ENCODE results near the gene ROBO3.

Gene ROBO3

DNA sequence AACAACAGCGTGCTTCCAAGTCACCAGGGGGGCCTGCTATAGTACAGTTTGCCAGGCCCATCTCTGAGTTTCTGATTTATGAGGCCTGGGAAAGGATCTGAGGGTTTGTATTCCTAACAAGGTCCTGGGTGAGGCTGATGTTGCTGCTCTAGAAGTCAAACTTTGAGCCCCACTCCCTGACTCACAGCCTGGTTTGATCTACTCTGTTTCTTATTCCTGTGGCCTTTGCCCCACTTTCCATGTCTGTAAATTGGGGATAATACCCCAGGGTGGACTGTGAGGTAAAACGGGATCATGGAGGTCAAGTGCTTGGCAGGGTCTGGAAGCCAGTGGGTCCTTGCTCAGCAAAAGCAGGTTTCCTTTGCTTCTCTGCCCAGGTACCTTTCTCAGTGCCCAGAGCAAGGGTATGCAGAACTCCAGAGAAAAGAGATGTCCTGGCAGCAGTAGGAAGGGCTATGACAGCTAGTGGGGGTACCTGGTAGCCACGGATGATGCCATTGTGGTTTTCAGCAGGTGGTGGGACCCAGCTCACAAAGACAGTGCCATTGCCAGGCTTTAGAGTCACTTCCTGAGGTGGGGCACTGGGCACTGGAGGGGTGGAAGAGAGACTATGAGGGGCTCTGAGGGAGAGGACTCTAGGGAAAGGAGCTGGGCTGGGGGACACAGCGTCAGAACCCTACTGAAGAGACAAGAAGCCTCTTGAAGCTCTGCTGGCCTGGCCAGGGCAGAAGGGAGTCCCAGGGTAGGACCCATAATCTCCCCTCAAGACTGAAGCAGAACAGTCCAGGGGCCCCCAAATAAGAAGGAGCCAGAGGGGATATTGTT is 29.6 kb downstream of the ROBO3 start:
- no peak for DNase-seq

DNA sequence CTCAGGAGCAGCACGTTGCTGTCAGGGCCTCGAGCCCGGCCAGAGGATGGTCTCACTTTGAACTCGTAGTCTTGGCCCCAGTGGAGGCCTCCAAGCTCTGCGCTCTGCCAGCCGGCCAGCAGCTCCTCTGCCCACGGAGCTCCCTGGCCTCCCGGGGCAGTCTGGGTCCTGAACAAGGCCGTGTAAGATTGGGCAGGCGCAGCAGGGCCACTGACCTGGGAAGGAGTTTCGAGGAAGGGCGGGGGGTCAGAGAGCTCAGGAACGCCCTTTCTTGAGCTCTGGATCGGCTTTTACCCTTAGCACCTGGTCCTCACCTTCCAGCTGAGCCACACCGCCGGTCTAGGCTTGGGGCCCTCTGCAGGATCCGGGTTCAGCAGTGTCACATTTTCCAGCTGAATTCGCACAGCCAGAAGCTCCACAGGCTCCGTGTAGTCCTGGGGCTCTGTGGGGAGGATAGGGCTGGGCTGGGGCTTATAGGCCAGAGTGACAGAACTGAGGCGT is 30.3 kb downstream of the ROBO3 start:
- DNase-seq, result no peak

DNA sequence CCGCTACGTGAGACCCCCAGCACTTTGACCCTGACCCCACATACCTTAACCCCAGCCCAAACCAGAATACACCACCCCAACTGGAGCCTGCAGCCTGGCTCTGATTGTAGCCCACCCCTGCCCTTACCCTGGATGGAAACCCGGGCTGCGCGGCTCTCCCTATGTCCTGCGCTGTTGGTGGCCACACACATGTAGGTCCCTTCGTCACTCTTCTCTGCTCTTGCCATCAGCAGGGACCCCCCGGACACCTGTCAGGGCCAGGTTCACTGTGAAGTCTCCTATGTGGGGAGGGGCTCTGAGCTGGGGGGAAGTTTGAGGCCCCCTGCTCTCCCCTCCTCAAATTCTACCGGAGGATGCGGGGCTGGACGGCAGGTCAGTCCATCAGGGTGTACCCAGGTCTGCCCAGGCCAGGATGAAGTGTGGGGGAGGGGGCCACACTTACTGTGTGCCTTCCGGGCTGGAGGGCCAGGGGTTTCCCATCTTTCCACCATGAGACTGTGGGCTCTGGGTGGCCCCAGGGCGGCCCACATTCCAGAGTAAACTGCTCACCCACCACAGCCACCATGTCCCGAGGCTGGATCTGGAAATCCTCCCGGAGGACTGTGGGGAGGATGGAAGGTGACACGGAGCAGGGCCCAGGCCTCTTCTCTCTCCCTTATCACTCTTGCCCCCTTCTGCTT is 31.0 kb downstream of the ROBO3 start:
- no peak for DNase-seq

DNA sequence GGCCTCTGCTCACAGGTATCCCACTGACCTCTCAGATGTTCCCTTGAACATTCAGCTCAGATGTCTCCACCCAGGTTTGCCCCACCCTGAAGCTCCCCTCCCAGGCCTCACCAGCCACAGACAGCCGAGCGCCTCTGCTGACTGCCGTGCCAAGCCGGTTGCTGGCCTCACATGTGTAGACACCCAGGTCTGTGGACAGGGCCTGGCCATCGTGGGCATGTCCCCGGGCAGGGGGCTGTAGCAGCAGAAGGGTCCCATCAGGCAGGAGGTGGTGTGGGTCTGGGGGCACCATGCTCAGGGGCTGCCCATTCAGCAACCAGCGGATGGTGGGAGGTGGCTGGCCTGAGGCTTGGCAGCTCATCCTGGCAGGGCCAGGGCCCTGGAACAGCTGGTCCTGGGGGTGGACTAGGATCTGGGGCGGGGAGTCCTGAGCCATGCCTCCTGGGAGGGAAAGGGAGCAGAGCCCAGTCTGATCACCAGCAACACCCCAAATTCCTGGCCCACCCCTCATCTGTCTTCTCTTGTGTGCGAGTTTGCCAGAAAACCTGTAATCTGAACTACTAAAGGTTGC is 31.7 kb downstream of the ROBO3 start:
- peak; percentile 64 for DNase-seq

DNA sequence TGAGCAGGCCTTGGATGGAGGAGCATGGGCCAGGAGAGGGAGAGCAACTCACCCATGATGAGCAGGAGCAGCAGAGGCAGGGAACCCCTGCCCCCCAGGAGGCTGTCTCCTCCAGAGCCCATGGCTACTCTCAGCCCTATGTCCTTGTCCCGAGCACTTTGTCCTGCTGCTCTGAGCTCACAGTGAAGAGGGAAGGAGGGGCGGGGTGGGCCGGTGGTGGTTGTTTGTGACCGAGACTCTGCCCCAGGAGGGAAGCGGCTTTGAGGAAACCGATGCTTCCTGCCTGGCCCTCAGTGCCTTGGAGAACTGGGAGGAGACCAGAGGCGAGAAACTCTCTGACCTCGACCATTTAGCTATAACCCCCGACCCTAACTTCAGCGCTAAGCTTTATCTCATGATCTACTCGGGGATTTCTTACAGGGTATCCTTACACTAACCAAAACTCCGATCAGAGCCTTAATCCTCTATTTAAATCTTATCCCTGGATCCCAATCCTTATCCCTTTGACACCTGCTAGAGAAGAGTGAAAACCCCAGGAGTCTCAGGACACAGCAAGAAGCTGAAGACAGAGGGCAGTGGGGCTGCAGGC is 32.5 kb downstream of the ROBO3 start, which contains the start of gene ROBO4:
Gene ROBO4 (minus strand): TSS at position 192 of the 589 bp plus-strand sequence. CDS start 70 bp downstream, at position 122.
- DNase-seq, result no peak

DNA sequence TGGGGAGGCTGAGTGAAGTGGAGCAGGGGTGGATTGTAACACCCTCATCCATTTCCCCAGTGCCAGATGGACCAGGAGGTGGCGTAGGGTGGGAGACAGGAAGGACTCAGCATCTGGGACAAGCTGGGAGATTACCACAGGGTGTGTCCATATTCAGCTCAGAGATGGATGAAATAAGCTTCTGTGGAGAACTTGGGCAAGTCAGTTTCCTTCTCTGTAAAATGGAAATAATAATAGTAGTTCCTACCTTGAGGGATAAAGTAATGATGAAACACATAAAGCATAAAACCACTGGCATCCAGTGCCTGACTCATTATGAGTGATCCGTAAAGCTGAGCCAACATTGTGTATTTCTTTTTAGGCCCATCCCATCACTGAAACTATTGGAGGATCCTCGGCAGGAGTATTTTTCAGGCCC is 33.0 kb downstream of the ROBO3 start:
- DNase-seq, result no peak

DNA sequence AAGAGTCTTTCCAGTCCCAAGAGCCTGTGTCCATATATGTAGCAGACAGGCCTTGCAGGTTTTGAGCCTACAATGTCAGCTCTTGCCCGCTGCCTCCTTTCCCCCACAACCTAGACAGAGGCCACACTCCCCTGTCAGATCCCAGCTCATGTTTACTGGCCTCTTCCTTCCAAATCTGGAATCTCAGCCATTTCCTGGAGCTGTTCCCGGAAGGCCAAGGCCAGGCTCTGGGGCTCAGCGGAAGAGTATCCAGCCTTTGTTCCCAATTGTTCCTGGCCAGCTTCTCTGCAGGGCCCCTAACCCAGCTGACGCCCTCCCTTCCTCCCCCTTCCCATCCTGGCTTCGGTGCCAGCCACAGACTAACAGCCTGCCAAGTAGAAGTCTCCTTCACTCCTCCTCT is 33.5 kb downstream of the ROBO3 start:
- peak; percentile 74 for DNase-seq

DNA sequence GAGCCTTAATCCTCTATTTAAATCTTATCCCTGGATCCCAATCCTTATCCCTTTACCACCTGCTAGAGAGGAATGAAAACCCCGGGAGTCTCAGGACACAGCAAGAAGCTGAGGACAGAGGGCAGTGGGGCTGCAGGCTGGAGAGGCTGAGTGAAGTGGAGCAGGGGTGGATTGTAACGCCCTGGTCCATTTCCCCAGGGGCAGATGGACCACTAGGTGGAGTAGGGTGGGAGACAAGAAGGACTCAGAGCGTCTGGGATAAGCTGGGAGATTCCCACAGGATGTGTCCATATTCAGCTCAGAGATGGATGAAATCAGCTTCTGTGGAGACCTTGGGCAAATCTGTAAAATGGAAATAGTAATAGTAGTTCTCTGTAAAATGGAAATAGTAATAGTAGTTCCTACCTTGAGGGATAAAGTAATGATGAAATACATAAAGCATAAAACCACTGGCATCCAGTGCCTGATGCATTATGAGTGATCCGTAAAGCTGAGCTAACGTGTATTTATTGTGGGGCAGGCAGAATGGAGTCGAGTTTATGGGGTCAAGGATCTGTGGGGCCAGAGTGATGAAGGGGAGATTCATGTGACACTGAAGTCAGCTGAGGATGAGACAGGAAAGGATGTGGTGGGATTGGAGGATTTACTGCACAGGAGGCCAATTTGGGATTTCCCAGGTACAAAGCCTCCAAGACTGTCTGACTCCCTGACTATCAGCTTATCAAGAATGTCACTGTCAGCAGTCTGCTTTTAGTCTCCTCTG is 34.3 kb downstream of the ROBO3 start:
- no peak for DNase-seq

DNA sequence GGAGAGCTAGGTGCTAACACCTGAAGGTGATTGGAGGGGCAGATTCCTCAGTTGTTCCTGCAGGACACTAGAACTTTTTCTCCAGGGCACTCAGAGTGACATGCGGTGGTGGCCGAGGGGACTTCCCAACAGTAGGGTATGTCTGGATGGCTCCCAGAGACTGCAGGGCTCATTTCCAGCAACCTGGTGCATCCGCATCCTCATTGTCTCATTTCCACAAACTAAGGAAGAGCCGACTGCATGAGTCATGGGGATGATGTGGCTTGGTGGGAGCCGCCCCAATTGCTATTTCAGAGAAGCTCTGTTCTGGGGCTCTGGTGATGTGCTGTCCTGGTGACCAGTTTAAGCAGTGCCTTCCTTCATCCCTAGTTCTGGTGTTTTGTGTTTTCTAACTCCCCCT is 35.2 kb downstream of the ROBO3 start:
- DNase-seq, result no peak

DNA sequence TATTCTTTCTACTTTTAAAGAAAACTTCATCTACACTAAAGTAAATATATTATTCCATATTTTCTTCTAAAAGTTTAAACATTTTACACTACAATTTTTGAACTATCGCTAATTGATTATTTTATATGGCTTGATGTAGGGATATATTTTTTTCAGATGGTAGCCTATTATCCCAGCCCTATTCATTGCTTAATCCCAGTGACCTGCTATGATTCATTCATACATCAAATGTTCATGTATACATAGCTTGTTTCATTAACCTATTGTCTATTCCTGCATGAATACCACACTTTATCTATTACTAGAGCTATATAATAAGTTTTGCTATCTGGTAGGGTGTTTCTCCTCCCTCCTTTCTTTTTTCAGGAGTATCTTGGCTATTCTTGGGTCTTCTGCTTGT is 37.4 kb downstream of the ROBO3 start:
- no peak for DNase-seq

DNA sequence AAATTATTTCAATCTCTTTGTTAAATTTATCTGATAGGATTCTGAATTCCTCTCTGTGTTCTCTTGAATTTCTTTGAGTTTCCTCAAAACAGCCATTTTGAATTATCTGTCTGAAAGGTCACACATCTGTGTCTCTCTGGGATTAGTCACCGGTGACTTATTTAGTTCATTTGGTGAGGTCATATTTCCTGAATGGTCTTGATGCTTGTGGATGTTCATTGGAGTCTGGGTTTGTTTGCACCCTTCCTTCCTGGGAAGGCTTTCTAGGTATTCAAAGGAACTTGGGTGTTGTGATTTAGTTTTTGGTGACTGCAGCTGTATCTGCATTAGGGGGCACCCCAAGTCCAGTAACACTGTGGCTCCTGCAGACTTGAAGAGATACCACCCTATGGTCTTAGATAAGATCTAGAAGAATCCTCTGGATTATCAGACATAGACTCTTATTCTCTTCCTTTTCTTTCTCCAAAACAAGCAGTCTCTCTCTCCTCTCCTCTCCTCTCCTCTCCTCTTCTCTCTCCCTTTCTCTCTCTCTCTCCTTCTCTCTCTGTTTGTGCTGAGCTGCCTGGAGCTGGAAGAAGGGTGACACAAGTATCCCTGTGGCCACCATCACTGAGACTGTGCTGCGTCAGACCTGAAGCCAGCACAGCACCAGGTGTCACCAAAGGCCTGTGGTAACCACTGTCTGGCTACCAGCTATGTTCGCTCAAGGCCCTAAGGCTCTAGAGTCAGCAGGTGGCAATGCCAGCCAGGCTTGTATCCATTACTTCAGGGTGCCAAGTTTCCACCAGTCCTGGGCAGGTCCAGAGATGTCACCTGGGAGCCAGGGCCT is 50.5 kb downstream of the ROBO3 start:
- no peak for DNase-seq

DNA sequence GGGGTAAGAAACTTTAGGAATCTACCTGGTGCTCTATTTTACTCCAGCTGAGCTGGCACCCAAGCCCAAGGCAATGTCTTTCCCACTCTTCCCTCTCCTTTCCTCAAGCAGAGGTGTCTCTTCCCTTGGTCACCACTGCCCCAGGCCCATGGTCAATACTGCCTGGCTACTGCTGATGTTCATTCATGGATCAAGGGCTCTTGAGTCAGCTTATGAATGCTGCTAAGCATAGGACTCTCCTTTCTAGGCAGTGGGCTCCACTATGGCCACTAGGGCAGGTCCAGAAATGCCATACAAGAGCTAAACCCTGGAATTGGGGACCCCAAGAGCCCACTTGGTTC is 51.1 kb downstream of the ROBO3 start:
- no peak for DNase-seq

DNA sequence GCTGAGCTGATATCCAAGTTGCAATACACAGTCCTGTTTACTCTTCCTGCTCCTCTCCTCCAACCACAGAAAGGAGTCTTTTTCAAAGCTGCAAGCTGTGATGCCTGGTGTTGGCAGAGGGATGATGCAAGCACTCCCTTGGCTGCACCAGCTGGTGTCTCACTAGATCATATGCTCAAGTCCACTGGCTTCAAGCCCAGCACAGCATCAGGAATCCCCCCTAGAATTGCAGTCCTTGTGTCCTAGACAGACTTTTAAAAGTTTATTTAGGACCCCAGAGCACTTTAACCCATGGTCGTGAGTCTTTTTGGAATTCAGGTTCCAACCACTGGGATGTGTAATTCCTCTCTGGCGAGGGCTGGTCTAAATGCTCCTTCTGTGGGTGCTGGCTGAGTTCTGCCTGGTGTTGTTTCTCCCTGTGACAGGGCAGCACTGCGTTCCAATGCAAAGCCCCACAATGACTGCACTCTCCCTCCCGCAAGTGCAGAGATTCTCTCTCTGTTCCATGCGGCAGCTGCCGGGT is 51.9 kb downstream of the ROBO3 start:
- no peak for DNase-seq

DNA sequence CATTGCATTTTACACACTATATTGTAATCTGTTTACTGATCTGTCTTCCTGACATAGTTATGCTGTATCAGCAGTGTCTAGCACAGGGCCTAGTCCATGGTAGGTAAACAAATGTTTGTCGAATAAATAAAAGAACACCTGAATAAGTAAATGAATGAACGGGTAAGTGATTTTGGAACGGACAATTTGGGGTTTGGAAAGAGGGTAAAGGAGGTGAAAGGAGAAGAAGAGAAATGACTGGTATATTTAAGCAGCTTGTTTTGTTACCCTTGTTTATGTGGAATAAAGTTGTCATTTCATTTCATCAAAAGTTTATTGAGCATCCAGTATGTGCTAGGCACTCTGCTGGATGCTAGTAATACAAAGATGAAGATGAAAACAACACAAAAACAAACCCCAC is 53.7 kb downstream of the ROBO3 start, which contains the start of gene HEPN1:
Gene HEPN1 (plus strand): TSS at position 301 of the 400 bp plus-strand sequence.
- no peak for DNase-seq

DNA sequence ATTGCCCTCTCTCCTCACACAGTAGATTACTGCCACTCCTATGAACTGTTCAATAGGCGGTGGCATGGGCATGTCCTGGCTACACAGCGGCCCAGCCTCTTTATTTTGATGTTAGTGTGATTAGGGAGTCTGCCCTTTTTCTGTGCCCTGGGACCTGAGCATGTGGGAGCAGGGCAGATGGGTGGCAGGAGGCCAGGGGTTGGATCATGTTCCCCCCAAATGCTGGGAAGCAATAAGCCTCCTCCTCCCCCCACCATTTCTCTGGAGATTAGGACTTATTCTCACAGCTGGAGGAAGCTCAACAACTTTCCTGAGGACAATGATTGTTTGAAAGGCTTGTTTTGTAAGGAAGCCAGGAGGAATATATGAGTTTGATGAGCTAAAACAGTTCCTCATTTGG is 54.7 kb downstream of the ROBO3 start:
- DNase-seq, result no peak

DNA sequence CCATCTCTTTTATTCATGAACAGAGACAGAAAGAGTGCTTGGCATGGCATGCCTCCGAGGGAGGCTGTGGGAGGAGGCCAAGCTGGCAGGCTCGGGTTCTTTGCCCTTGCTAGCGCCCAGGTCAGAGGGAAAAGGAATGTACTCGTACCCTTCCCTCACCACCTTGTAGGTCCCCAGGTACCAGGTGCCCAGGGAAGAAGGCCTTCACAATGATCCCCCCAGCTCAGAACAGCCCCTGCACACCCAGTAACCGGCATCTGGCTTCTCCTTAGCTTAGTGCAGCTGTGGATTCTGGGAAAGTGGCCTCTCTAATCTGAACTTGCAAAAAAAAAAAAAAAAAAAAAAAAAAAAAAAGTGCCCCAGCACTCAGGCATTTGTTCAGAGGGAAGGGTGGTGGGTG is 55.1 kb downstream of the ROBO3 start:
- DNase-seq, result no peak

DNA sequence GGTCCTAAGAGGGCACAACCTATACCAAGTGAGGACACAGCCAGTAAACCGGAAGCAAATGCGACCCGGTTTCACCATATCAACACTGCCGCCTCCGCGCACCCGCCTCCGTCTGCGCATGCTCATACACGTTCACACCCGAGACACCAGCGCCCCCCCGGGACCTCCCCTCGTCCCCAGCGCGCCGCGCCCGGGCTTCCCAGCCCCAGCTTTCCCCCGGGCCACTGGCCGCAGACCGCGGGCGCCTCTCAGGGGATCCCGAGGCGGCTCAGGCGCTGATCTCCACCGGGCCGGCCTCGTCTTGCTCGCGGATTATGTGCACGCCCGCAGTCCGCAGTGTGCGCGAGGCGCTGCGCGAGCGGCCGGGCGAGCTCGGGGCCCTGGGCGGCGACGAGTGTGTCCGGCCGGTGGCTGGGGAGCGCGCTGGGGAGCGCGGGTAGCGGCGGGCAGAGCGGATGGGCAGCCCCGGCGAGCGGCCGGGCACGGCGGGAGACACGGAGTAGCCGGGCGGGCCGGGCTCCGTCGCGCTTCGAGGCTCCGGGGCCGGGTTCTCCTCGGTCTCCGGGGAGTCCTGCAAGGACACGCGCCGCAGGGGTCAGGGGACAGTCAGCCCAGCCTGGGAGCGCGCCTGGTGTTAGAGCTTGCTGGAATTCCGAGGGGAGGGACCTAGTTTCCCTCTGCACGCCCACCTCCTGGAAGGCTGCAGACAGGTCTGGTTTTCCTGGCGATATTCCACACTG is 55.8 kb downstream of the ROBO3 start:
- DNase-seq, result peak; percentile 88

DNA sequence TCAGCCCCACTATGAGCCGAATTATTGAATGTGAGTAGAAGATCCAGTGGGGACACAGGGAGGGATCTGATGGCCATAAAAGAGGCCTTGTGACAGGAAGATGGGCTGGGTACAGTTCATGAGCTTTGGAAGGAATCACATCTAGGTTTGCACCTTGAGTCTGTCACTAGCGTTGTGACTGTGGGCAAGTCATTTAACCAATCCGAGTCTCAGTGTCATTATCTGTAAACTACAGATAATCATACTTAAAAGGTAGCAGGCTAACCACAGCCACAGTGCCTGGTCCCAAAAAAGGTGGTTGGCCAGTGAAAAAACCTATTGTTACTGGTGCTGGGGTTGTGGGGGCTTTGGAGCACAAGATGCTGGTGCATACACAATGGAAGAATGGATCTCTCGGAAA is 57.6 kb downstream of the ROBO3 start:
- DNase-seq, result no peak

DNA sequence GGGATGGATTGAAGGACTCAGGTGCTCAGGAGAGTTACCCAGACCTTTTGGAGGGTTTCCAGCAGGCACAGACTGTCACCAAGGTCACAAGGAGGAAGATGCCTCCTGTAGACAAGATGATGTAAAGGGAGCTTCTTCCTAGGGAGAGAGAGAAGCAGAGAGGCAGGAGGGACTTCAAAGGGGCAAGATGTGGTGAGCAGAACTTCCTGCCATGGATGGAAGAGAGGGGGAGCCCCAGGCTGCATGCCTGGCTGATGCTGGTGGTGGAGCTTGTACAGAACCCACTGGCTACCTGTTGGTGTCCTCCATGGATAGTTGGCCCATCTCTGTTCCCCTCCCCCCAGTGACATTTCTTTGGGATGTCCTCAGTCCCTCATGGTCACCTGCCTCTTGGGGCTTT is 58.1 kb downstream of the ROBO3 start:
- no peak for DNase-seq

DNA sequence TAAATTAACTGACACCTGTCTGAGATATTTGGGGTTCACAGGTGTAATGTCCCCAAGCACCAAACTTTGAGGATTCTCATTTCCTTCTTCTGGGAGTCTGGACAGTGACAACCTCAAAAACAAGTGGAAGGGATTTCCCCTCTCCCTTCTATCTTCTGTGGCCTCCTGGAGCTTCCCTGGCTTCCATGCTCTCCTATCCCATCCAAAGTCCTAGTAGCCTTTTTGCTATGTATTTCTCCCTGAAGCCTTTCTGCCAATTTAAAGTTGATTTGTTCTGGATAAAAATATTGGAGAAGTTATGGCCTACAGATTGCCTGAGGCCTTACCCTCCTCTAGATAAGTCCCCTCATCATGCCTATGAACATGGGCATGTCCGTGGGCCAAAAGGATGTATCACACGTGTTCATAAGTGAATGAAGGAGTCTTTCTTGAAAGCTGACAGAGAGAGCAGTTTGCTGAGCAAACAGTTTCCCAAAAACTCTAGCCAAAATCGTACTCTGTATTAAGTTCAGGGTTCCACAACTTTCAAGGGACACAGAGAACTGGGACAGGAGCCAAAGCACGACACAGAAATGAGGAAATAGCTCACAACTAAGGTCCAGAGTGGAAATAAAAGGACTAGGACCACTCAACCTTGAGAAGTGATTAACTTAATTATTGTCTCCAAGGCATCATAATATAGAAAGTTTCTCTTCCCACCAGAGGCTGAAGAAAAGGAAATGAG is 63.9 kb downstream of the ROBO3 start:
- DNase-seq, result no peak

Data from right forelimb (tissue), 1 donor.